GM12865 (cell line): ENCODE results near the gene GNG11.

Experiments used
- DNase-seq: peaks from one replicate; pipeline ENCODE4 v3.0.0; 2010; ENCODE audit warnings: low read depth
- H3K4me3 ChIP-seq: 2 replicates; pipeline ENCODE4 v1.5.1; 2011; ENCODE audit warnings: mild to moderate bottlenecking, low read depth, low read length, control low read depth
- TF ChIP-seq, protein P1 (sequence below): IDR thresholded peaks from 2 replicates; pipeline ENCODE4 v1.5.1; 2011; ENCODE audit warnings: low read length, control low read depth, low read depth, inconsistent platforms; ENCODE audit not compliant: insufficient read depth; ENCODE audit errors: missing control alignments

Gene GNG11

DNA sequence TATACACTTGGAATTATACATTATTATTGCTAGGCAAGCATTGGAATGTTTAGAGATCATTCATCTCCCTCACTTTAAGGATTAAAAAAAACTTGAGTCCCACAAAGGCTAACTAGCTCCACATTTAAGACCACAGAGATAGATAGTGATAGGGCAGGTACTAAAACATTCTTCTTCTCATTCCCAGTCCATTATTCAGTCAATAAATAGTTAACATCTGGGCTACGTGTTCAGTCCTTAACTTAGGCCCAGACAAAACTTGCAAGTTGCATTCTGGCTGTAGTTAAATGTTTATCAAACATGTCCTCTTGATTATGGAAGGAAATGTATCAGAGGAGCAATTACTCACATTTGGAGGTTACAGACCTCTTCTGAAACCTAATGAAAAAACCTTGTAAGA lies 2.4 kb downstream of the GNG11 start:
- no peak overlapping the region for H3K4me3 ChIP-seq
- DNase-seq: no peak
- TF ChIP-seq, protein P1, sequence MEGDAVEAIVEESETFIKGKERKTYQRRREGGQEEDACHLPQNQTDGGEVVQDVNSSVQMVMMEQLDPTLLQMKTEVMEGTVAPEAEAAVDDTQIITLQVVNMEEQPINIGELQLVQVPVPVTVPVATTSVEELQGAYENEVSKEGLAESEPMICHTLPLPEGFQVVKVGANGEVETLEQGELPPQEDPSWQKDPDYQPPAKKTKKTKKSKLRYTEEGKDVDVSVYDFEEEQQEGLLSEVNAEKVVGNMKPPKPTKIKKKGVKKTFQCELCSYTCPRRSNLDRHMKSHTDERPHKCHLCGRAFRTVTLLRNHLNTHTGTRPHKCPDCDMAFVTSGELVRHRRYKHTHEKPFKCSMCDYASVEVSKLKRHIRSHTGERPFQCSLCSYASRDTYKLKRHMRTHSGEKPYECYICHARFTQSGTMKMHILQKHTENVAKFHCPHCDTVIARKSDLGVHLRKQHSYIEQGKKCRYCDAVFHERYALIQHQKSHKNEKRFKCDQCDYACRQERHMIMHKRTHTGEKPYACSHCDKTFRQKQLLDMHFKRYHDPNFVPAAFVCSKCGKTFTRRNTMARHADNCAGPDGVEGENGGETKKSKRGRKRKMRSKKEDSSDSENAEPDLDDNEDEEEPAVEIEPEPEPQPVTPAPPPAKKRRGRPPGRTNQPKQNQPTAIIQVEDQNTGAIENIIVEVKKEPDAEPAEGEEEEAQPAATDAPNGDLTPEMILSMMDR: no peak

DNA sequence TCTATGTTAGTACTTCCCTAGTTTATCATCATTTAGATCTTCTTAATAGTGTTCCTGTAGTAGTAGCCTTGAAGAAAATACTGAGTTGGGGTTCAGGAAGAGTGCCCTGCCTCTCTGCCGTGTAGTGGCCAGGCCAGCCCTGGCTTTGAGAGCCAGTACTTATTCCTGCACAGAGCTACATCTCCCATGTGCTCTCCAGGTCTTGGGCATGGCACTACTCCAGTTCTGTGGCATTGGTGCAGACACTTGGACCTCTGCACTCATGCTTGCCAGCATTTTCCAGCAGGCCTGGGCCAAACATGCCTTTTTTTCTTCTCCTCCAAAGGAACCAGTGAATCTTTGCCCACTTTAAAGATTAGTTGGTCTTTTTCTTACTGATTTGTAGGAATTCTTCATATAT lies 5.3 kb downstream of the GNG11 start:
- TF ChIP-seq, protein P1: no peak
- H3K4me3 ChIP-seq: no peak overlapping the region
- no peak for DNase-seq

DNA sequence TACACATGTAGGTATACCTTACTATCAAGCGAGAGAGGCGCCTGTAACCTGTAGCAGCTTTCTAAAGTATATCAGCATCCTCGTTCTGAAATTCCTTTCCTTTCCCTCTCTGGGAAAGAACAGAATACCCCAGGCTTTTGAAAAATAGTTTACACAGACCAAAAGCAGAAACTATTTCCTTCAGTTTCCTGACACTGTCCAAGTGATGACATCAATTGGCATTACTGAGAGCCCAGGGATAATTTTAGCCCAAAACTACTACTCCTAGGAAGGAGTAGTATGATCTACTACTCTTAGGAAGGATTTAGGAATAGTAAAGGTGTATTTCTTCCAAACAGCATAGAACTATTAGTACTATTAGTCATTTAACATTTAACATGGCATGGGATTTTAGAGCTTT lies 6.0 kb downstream of the GNG11 start:
- H3K4me3 ChIP-seq: no peak overlapping the region
- DNase-seq: no peak
- TF ChIP-seq, protein P1: no peak

DNA sequence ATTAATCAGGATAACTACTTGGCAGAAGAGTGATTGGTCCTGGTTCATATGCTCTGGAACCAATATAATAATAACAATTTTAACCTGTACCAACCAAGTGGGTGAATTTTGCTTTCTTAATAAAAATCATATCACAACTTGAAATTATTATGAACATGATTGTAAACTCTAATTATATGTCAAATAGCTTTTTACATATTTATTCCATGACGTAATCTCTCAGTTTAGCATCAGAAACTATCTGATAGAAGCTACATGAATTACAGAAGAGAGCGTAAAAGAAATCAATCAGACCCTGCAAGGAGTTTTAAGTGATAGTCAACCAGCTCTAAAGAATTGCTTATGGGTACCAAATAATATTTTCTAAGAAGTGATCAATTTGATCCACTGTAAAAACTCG lies 10.1 kb downstream of the GNG11 start:
- no peak for DNase-seq
- TF ChIP-seq, protein P1: no peak
- no peak overlapping the region for H3K4me3 ChIP-seq

DNA sequence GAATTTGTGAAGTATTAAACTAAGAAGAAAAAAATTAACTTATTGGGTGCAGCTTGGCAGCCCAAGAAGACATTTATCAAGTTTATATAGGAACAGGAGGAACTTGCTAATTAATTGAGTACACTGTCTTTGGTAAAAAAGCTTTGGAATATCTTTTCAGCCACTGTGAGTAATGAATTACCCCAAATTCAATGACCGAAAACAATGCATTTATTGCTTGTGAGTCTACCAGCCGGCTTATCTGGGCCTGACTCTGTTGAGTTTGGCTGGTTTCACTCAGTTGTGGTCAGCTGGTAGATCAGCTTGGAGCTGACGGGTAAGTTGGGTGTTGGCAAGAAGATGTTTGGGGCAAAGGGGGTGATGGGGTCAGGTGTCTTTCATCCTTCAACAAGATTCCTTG lies 11.6 kb downstream of the GNG11 start:
- no peak overlapping the region for H3K4me3 ChIP-seq
- no peak for DNase-seq
- TF ChIP-seq, protein P1: no peak

DNA sequence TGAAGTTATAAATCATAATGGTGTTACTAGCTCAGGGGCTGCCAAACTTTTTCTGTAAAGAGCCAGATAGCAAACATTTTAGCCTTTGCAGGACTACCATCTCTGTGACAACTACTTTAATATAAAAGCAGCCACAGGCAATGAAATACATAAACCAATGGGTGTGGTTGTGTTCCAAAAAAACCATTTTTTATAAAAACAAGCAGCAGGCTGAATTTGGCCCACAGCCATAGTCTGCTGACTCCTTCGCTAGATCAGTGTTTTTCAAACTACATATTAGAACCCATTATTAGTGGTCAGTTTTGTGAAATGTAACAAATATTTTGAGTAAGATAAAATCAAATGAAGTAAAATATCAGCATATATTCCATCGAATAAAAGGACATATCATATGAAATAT lies 13.6 kb downstream of the GNG11 start:
- no peak for DNase-seq
- TF ChIP-seq, protein P1: no peak
- no peak overlapping the region for H3K4me3 ChIP-seq

DNA sequence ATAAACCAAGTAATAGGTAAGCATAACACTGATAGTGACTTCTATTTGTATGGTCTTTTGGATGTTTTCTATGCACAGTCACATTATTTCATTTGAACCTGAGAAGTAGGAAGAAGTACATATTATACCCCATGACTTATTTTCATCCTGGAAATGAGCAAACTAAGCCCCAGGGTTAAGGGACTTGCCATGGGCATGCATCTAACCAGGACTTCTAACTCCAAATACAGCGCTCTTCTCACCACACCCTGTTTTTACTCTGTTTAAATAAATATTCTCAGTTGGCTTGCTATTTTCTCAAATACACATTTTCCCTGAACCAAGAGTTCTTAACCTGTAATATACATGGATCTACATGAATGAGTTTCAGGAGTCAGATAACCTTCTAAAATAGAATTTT lies 16.3 kb downstream of the GNG11 start:
- DNase-seq: no peak
- no peak overlapping the region for H3K4me3 ChIP-seq
- TF ChIP-seq, protein P1: no peak
